Non-pigmented ciliary epithelial cell (primary cell): ENCODE results near the gene DEPDC4.
"Not testable (repeated sequence)": the region's sequence is repeated elsewhere in the genome, so short reads cannot be mapped to it uniquely, and the experiment has no call there.

ENCODE experiments used
- DNase-seq: peaks from one replicate; pipeline ENCODE4 v3.0.0-alpha.2; 2010; ENCODE audit warnings: low read depth

DEPDC4 gene

DNA sequence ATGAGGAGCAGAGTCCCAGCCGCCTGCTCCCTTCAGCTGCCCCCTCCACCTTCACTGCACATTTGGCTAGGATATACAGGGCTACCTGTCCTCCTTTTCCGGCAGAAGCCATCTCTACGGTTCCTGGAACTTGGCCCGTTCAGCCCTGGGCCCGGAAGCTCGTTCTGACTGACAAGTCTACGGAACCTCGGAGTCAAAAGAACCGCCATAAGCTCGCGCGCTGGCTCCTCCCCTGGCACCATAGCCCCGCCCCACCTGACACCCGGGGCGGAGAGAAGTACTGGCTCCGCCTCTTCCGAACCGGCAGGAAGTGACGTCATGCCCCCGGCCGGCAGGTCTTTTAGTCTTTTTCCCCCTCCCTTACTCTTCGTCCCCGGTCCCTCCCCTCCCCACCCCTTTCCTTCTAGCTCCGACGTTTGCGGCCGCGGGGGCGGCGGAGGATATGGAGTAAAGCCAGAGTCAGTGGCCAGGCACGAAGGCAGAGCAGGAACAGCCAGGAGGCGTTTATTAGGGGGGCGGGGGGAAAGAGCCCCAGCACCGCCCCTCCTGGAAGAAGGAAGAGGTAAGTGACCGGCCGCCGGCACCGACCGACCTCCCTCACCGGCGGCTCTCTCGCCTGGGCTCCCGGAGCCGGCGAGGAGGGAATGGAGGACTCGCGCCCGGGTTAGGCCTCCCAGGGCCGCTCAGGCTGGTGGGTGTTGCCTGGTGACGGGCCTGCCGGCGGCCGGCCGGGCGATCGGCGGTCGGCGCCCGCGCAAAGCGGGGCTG, at the start of gene DEPDC4, which contains the start of gene SCYL2:
Gene DEPDC4 (minus strand): TSS at position 245 of the 768 bp plus-strand sequence. CDS start 3 bp downstream, at position 242.
Gene SCYL2 (plus strand): TSS at position 343 of the 768 bp plus-strand sequence. CDS start 15,794 bp downstream, outside the sequence.
- DNase-seq: peak; percentile 96

DNA sequence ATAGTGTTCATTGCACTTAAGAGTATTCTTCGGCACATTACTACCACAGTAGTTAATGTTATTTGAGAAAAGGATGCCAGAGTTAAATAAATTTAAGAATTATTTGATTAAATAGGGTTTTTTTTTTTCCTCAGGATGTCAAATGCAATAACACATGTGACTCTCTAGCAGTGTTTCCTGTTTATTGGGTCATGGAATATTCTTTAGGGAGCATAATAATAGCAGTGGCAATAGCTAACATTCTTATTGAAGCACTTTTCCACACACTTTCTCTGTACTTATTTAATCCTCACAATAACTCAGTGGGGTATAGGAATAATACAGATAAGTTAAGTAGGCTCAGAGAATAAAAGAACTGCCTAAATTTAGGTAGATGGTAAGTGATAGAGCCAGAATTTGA, 44.4 kb upstream of the DEPDC4 start:
- no peak for DNase-seq

DNA sequence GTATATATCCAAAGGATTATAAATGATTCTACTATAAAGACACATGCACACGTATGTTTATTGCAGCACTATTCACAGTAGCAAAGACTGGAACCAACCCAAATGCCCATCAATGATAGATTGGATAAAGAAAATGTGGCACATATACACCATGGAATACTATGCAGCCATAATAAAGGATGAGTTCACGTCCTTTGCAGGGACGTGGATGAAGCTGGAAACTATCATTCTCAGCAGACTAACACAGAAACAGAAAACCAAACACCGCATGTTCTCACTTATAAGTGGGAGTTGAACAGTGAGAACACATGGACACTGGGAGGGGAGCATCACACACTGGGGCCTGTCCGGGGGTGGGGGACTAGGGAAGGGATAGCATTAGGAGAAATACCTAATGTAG, 41.3 kb upstream of the DEPDC4 start:
- not testable (repeated sequence) for DNase-seq

DNA sequence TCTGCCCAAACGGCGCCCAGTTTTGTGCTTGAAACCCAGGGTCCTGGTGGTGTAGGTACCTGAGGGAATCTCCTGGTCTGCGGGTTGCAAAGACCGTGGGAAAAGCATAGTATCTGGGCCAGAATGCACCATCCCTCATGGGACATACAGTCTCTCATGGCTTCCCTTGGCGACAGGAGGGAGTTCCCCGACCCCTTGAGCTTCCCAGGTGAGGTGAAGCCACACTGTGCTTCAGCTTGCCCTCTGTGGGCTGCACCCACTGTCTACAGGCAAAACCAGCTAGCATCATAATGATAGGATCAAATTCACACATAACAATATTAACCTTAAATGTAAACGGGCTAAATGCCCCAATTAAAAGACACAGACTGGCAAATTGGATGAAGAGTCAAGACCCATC, 37.5 kb upstream of the DEPDC4 start:
- DNase-seq: not testable (repeated sequence)

DNA sequence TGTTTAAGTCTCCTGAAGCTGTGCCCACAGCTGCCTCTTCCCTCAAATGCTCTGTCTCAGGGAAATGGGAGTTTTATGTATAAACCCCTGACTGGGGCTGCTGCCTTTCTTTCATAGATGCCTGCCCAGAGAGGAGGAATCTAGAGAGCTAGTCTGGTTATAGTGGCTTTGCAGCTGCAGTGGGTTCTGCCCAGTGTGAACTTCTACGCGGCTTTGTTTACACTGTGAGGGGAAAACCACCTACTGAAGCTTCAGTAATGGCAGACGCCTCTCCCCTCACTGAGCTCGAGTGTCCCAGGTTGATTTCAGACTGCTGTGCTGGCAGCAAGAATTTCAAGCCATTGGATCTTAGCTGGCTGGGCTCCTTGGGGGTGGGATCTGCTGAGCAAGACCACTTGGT, 37.0 kb upstream of the DEPDC4 start:
- no peak for DNase-seq

DNA sequence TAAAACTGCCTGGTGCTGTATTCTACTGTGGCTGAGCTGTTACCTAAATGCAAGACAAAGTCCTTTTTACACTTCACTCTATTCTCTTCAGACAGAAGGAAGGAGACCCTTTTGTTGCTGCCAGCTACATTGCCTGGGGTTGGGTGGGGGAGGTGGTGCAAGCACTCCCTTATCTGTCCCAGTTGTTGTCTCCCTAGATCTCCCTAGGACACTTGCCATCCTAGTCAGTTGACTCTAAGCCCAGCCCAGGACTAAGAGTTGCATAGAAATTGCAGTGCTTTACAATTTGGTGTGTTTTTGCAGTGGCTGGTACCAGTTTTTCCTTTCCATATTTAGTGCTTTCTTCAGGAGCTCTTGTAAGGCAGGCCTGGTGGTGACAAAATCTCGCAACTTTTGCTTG, 35.2 kb upstream of the DEPDC4 start:
- DNase-seq: no peak

DNA sequence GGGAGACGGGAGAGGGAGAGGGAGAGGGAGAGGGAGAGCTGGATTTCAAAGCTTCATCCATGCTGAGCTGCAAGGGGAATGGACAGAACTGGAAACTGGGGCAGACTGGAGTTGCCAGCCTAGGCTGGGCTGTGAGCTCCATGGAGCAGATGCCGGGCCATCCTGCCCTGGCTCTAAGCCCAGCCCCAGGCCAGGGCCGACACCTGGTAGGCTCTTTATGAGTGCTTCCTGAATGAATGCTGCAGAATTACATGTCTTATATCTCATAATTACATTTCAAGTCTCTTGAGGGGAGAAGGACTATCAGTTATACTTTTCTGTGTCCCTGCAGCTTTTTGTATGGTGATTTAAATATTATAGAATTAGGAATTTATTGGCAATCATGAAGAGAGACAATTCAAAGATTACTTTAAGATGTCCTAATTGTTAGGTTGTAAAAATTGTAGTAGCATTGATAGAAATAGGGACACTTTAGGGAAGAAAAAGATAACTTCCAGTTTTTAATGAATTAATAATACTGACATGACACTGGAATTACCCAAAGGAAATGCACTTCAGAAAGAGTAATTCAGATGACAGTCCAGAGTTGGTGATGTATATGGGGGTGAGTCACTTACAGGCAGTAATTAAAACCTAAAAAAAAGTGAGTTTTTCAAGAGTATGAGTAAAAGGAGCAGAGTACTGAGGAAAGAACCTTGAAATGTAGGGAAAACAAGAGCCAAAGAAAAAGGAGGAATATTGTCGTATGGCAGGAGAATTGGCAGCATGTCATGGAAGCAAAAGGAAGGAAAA, 29.1 kb upstream of the DEPDC4 start:
- peak; percentile 11 for DNase-seq

DNA sequence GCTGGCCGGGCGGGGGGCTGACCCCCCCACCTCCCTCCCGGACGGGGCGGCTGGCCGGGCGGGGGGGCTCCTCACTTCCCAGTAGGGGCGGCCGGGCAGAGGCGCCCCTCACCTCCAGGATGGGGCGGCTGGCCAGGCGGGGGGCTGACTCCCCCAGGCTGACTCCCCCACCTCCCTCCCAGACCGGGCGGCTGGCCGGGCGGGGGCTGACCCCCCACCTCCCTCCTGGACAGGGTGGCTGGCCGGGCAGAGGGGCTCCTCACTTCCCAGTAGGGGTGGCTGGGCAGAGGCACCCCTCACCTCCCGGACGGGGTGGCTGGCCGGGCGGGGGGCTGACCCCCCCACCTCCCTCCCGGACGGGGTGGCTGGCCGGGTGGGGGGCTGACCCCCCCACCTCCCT, 27.5 kb upstream of the DEPDC4 start:
- not testable (repeated sequence) for DNase-seq

DNA sequence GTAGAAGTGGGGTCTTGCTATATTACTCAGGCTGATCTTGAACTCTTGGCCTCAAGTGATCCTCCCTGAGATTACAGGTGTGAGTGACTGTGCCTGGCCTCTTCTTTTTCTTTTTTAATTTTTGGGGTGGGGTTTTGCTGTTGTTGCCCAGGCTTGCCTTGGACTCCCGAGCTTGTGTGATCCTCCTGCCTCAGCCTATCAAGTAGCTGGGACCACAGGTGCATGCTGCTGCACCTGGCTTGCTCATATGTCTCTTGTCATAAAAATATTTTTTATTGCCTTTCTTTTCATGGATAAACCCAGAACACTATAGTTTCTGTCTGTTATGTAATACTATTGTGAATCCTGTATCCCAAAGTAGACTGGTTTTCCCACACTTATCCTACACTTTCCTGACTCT, 26.1 kb upstream of the DEPDC4 start:
- DNase-seq: no peak

DNA sequence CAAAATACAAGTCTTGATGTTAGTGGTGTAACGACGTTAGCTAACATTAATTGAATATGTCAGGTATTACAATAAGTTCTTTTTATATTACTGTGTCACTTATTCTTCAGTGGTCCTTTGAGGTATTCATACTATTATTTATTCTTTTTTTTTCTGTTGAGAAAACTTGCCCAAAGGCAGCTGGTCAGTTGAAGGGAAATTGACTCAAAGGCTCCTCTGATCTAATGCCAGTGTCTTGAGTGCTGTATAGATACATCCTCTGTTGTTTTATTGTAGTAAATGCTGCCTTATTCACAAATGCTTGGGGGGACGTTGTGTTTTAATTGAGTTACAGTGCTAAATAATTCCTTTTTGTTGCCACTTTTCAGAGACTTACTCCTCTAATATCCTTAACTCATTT, 23.1 kb upstream of the DEPDC4 start:
- DNase-seq: no peak

DNA sequence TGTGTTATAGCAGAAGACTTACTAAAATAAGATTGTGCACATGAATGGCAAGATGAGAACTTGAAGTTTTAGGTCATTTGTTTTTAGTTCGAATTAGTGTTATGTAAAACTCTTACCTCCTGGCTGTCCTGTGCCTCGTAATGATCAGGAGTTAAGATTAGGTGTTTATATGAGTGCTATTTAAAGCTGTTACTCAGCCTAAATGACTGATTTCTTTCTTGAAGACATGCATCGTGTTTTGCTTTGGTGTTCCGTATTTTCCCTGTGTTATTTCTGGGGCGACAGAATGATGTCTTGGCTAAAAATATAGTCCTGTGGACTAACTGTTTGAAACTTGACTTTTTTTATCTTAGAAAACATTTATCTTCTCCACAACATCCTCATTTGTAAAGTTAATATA, 22.2 kb upstream of the DEPDC4 start:
- no peak for DNase-seq

DNA sequence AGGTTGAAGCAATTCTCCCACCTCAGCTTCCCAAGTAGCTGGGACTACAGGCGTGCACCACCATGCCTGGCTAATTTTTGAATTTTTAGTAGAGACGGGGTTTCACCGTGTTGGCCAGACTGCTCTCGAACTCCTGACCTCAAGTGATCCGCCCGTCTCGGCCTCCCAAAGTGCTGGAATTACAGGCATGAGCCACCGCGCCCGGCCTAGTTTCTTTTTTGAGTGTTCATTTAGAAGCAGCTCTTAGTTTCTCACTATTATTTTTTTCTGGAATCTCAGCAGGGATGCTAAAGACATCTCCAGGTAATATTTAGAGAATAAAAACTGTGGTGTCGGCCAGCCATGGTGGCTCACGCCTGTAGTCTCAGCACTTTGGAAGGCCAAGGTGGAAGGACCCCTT, 17.7 kb upstream of the DEPDC4 start:
- not testable (repeated sequence) for DNase-seq

DNA sequence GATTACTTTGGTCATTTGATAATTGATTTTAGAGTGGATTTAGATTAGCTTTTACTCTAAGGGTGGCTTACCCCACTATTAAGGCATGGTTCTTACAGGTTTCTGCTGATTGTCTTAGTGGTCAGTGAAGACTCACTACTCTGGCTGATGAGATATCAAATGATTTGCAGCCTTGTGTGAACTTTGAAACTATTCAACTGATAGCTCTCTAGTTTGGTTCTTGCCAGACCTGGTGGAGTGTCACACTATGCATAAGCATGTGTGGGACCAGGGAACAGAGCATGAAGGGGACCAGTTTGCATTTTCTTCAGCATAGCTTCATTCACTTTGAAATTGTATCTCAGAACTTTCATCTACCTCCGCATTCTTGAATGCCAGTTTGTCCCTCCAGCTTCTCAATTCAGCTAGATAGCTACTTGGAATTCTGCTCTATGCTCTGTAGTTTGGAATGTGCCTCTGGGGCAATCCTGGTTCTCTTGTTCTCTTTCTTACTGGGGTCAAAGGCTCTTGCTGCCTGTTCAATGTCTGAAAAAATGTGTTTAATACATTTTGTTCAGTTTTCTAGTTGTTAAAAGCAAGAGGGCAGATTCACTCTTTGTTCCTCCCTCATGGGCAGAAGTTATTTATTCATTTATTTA, 12.8 kb upstream of the DEPDC4 start:
- no peak for DNase-seq

DNA sequence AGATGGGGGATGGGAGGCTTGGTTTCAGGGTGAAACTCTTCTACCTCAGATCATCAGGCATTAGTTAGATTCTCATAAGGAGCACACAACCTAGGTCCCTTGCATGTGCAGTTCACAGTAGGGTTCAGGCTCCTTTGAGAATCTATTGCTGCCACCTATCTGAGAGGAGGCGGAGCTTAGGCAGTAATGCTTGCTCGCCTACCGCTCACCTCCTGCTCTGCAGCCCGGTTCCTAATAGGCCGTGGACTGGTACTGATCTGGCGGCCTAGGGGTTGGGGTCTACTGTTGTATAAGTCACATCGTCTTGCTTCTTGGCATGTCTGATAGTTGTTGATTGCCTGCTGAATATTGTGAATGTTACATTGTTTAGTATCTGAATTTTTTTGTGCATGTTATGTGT, 12.3 kb upstream of the DEPDC4 start:
- no peak for DNase-seq

DNA sequence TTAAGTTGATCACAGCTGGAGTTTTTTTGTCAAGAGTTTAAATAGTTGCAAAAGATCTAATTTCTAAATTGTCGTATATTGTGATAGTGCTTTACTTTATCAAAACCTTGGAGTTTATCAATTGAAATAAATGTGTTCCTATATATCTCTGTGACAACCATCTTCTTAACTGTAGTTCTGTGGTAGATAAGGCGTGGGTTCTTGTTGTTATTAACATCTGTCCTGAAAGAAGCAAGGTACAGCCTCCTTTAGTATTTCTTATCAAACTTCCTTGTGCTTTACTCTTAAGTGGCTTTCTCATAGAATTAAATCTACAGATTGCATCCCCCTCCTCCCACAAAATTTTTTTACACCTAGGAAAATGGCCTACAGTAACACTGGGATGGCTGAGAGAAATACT, 7.4 kb upstream of the DEPDC4 start:
- DNase-seq: no peak

DNA sequence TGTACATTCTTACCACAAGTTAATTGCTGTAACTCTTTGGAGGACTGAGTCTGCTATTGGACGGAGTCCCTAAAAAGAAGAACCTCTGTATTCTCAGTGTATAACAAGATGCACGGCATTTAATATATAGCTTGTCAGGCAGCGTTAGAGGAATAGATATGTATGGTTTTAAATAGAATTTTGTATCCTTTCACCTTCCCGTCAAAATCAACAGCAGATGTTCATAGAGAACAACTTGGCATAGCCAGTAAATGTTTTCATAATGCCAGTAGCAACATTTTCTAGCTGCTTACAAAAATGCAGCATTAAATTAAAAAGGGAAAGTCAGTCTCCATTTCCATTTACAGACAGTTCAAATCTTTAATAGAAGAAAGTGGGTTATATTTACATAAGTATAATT, 6.9 kb upstream of the DEPDC4 start:
- no peak for DNase-seq

DNA sequence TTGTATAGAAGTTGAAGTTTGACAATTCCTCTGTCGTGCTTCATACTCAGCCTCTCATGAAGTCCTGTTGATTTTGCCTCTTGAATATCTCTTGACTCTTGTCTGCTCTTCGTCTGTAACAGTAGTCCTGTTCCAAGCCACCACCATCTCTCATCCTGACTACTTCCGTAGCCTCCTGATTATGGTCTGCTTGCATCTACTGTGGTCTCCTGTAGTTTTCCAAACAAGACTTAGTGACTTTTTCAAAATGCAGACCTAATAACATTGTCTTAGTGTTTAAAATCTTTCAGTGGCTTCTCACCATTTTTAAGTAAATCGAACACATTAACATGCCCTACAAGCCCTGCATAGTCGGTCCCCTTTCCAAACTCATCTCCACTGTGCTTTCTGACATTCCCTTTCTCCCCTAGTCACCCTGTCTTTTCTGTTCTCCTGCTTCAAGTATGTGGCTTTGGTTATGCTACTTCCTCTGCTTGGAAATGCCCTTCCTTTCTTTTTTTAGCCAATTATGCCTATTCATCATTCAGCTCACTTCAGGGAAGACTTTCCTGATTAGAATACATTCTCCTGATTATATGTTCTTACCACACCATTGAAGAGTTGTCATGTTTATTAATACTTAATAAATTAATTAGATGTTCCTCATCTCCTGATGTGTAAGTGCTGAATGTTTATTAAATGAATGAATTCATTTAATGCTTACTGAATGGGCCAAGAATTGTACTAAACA, 2.1 kb upstream of the DEPDC4 start:
- DNase-seq: no peak

DNA sequence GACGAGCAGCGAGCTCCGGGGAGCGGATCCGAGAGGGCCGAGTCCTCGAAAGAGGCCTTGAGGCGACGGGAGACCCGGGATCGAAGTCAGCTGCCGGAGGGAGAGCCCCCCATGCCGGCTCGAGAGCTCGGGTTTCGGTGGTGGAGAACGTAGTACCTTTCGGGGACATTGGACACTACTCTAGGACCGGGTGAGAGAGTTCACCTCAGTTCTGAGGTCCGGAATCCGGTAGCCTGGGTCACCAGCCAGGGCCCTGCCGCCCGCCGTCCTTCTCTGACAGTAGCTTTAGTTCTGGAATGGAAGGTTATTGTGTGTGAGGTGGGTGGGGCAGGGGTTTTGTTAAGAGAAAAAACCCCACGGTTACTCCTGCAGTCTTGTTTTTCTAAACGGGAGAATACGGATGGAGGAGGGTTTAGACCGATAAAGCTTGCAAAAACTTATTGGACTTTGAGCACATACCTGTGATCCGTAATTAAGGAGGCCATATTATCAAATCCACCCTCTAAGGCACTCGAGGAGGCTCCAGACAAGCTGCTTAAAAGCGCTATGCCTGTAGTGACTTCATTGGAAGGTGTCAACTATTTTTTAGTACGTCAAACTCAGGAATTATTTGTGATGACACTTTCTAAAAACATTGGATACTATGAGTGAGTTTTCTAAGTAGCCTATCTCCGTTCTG, 863 bp upstream of the DEPDC4 start:
- DNase-seq: no peak

DNA sequence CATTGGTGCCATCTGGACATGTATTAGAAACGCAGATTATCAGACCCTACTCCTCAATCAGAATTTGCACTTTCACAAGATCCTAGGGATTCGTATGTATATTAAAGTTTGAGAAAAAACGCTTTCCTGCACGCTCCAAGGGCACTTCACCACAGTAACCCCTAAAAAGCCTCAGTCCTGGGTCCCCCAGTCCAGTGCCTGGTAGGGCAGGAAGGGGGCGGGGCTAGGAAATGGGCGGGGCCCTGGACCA, 369 bp downstream of the DEPDC4 start:
- no peak for DNase-seq

DNA sequence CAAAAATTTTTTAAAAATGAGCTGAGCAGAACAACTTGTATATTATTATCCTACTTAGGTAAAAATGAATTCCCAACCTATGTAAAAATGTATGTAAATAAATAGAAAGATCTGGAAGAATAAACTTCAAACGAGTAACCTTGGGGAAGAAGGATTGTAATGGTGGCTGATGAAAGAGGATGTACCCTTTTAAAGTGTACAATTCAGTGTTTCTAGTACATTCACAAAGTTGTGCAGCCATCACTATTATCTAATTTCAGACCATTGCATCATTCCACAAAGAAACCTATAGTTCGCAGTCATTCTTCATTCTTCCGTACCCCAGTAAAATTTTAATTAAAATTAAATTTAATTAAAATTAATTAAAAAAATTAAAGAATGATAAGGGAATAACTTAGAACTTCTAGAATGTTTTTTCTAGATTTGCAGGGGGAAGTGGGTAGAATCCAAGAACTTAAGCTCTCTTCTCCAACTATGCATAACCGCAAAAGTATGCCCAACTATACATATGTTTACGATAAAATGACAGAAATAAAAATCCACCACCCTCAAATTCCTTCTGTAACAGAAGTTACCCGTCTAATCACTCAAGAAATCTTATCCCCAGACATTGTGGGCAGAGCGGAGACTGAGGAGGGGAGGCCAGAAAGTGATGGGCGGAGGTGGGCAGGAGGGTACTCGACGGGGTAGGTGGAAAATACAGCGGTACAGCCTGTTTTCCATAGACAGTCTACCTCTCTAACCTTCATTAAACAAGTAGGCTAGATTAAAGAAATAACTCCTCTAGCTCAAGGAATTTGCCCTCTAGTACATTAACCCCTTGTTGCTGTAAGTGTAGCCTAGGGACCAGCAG, 921 bp downstream of the DEPDC4 start:
- no peak for DNase-seq

DNA sequence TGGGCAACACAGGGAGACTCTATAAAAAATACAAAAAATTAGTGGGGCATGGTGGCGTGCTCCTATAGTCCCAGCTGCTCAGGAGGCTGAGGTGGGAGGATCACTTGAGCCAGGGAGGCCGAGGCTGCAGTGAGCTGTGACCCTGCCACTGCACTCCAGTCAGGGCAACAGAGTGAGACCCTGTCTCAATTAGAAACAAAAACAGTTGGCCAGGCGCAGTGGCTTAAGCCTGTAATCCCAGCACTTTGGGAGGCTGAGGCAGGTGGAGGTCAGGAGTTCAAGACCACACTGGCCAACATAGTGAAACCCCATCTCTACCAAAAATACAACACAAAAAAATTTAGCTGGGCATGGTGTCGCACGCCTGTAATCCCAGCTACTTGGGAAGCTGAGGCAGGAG, 1.8 kb downstream of the DEPDC4 start:
- not testable (repeated sequence) for DNase-seq
